Measurements from ENCODE around the gene ATAT1. TPM values are rescaled to one million over a fixed set of nuclear protein-coding genes. Genes with fewer than 3 reads are reported as not detected.

The ATAT1 gene
- total RNA-seq, 2 experiments from 2014 or later, result 4.1 to 5.2 TPM

GRCh38 chr6:30612687-30613248, 13.9 kb upstream of the ATAT1 start:
- no peaks in the 10 kb centered on the region for H3K27me3 ChIP-seq (ENCODE audit: control insufficient read depth in 1 of 2, insufficient read depth in 2 of 2, low read length in 2 of 2)
- Mint-ChIP-seq H3K4me3 (no peak overlapping the region), H3K36me3 (ENCODE audit: low read depth) (peaks cover 68% of the 10 kb centered on the region), H3K9me3 (no peaks in the 10 kb centered on the region), H3K27me3 (peaks cover 5% of the 10 kb centered on the region), H3K27ac (peak overlapping the region; percentile 99), H3K4me1 (ENCODE audit: low read depth) (peaks cover 61% of the 10 kb centered on the region)
- no peaks in the 10 kb centered on the region for H3K9me3 ChIP-seq (ENCODE audit: control insufficient read depth in 1 of 2, insufficient read depth in 1 of 2, low read length in 2 of 2)
- ChIA-PET POLR2A (interaction anchor here (0.7 to 4.8 kb wide), 16 partner anchors 7 to 182 kb away, joined by 3 to 135 read pairs (median 14); partner anchors contain the start of genes ABCF1, ATAT1, C6orf136 and GNL1), CTCF (interaction anchor here (1.0 to 4.2 kb wide), 9 partner anchors 16 to 131 kb away, joined by 3 to 22 read pairs (median 6); partner anchors contain the start of gene ABCF1)
- peaks cover 45% of the 10 kb centered on the region for H3K4me1 ChIP-seq (ENCODE audit: insufficient read depth, low read length)
- peaks cover 47% of the 10 kb centered on the region for H3K36me3 ChIP-seq (ENCODE audit: insufficient read depth, low read length)
- H3K4me3 ChIP-seq (ENCODE audit: low read length), result no peak overlapping the region
- peak overlapping the region; percentile 87 to 92 for H3K27ac ChIP-seq (ENCODE audit: low read depth in 1 of 2, low read length in 2 of 2)
- no peak for TF ChIP-seq CTCF (IDR thresholded peaks at IDR 0.05)
- intact Hi-C loops (cut with DNase I, micrococcal nuclease), result loop anchor here in 1 of 2 experiments (1.0 to 5.0 kb wide), 2 partner anchors 40 to 130 kb away; no protein-coding TSS in a partner anchor
- DNase-seq, result no peak
- ATAC-seq (ENCODE audit: poor library complexity), result no peak

GRCh38 chr6:30613251-30614043, 13.2 kb upstream of the ATAT1 start:
- no peaks in the 10 kb centered on the region for H3K9me3 Mint-ChIP-seq

More at GRCh38 chr6:30613251-30614043, 13.2 kb upstream of the ATAT1 start:
- peaks cover 64% of the 10 kb centered on the region for H3K4me1 Mint-ChIP-seq (ENCODE audit: low read depth)
- Histone ChIP-seq H3K4me3 (ENCODE audit: low read length) (no peak overlapping the region), H3K36me3 (ENCODE audit: insufficient read depth, low read length) (peaks cover 40% of the 10 kb centered on the region), H3K27ac (ENCODE audit: low read depth in 1 of 2, low read length in 2 of 2) (peak overlapping the region; percentile 87 to 92), H3K9me3 (ENCODE audit: control insufficient read depth in 1 of 2, insufficient read depth in 1 of 2, low read length in 2 of 2) (no peaks in the 10 kb centered on the region), H3K4me1 (ENCODE audit: insufficient read depth, low read length) (peaks cover 50% of the 10 kb centered on the region), H3K27me3 (ENCODE audit: control insufficient read depth in 1 of 2, insufficient read depth in 2 of 2, low read length in 2 of 2) (no peaks in the 10 kb centered on the region)
- DNase-seq, result peak in 1 of 14 experiments; percentile 33
- ChIA-PET CTCF (interaction anchor here (1.5 to 4.2 kb wide), 11 partner anchors 16 to 160 kb away, joined by 4 to 22 read pairs (median 9); partner anchors contain the start of gene ABCF1), POLR2A (interaction anchor here (0.6 to 4.8 kb wide), 28 partner anchors 8 to 400 kb away, joined by 3 to 135 read pairs (median 14); partner anchors contain the start of genes ABCF1, ATAT1, C6orf136 and DDR1)
- H3K4me3 Mint-ChIP-seq, result peak overlapping the region; percentile 78
- H3K27ac Mint-ChIP-seq, result peak overlapping the region; percentile 99
- intact Hi-C loops (cut with DNase I, micrococcal nuclease), result loop anchor here in 1 of 2 experiments (1.0 to 5.0 kb wide), 3 partner anchors 41 to 131 kb away; no protein-coding TSS in a partner anchor
- no peak for ATAC-seq (ENCODE audit: poor library complexity)
- peaks cover 5% of the 10 kb centered on the region for H3K27me3 Mint-ChIP-seq
- peaks cover 64% of the 10 kb centered on the region for H3K36me3 Mint-ChIP-seq (ENCODE audit: low read depth)
- no peak for TF ChIP-seq CTCF (IDR thresholded peaks at IDR 0.05)

Data from CD4-positive, alpha-beta T cell (primary cell).